DOHH2 (cell line): Measurements from ENCODE around the gene TMEM87B.
"Not testable (repeated sequence)": the region's sequence is repeated elsewhere in the genome, so short reads cannot be mapped to it uniquely, and the experiment has no call there.

Source experiments
- H3F3A ChIP-seq: fragments of 200-600 bp; sonication (generic), shearing (Covaris generic); 2 replicates; pipeline ENCODE4 v1.6.0; 2016; ENCODE audit warnings: antibody characterized with exemption, mild to moderate bottlenecking; ENCODE audit not compliant: control insufficient read depth, insufficient read depth
- H3K27ac ChIP-seq: fragments of 200-600 bp; sonication (generic); 2 replicates; pipeline ENCODE4 v1.5.1; 2014; ENCODE audit warnings: low read depth, mild to moderate bottlenecking, low read length, moderate library complexity
- H3K27me3 ChIP-seq: fragments of 200-600 bp; sonication (generic); 2 replicates; pipeline ENCODE4 v1.6.1; 2014; ENCODE audit warnings: mild to moderate bottlenecking, low read length, mixed read lengths; ENCODE audit not compliant: control insufficient read depth
- H3K36me3 ChIP-seq: fragments of 200-600 bp; sonication (generic); 2 replicates; pipeline ENCODE4 v1.6.1; 2014; ENCODE audit warnings: mild to moderate bottlenecking, low read length, moderate library complexity, mixed read lengths; ENCODE audit not compliant: control insufficient read depth
- H3K4me1 ChIP-seq: fragments of 200-600 bp; sonication (generic); 2 replicates; pipeline ENCODE4 v1.6.1; 2014; ENCODE audit warnings: mild to moderate bottlenecking, low read length, mixed read lengths; ENCODE audit not compliant: control insufficient read depth
- H3K4me2 ChIP-seq: fragments of 200-600 bp; sonication (generic); 2 replicates; pipeline ENCODE4 v1.6.0; 2014; ENCODE audit warnings: mild to moderate bottlenecking, low read length, moderate library complexity
- H3K4me3 ChIP-seq: fragments of 200-600 bp; sonication (generic); 2 replicates; pipeline ENCODE4 v1.5.1; 2014; ENCODE audit warnings: mild to moderate bottlenecking, low read length, mixed read lengths
- H3K79me2 ChIP-seq: fragments of 200-600 bp; sonication (generic); 2 replicates; pipeline ENCODE4 v1.6.1; 2014; ENCODE audit warnings: mild to moderate bottlenecking, low read length, mixed read lengths; ENCODE audit not compliant: control insufficient read depth
- H3K9me2 ChIP-seq: fragments of 200-600 bp; sonication (generic); replicated peaks from 2 replicates; pipeline ENCODE4 v1.6.1; 2014; ENCODE audit warnings: mild to moderate bottlenecking, low read length, mixed read lengths; ENCODE audit not compliant: control insufficient read depth
- H3K9me3 ChIP-seq: fragments of 200-600 bp; sonication (generic); 2 replicates; pipeline ENCODE4 v1.6.1; 2014; ENCODE audit warnings: antibody characterized with exemption, low read length, mixed read lengths; ENCODE audit not compliant: control insufficient read depth, insufficient read depth
- H4K20me1 ChIP-seq: fragments of 200-600 bp; sonication (generic); 2 replicates; pipeline ENCODE4 v1.6.0; 2014; ENCODE audit warnings: low read depth, mild to moderate bottlenecking, antibody characterized with exemption, low read length, moderate library complexity; ENCODE audit not compliant: control insufficient read depth, insufficient read depth
- EZH2phosphoT487 ChIP-seq: fragments of 200-600 bp; sonication (generic); IDR thresholded peaks from 2 replicates; pipeline ENCODE4 v1.6.1; 2017; ENCODE audit warnings: borderline replicate concordance, mild to moderate bottlenecking, antibody characterized with exemption, low read length, moderate library complexity, mixed read lengths
- TF ChIP-seq, protein P1 (sequence below): fragments of 200-600 bp; sonication (generic); IDR thresholded peaks from one replicate; pipeline ENCODE4 v1.5.1; 2014; ENCODE audit warnings: antibody characterized with exemption, mild to moderate bottlenecking, low read depth, low read length; ENCODE audit not compliant: poor library complexity, severe bottlenecking

Gene TMEM87B

GRCh38 chr2:112034924-112035323 is 20.1 kb upstream of the TMEM87B start:
- no peak overlapping the region for H3K4me3 ChIP-seq
- no peak overlapping the region for H3K4me2 ChIP-seq
- H3K27ac ChIP-seq, result no peak overlapping the region
- no peaks in the 10 kb centered on the region for H3K79me2 ChIP-seq
- H3K9me3 ChIP-seq, result peaks cover 3% of the 10 kb centered on the region; the same call in 1 of the 2 replicates
- H3F3A ChIP-seq, result no peaks in the 10 kb centered on the region
- no peaks in the 10 kb centered on the region for H3K9me2 ChIP-seq
- no peak for TF ChIP-seq EZH2phosphoT487
- TF ChIP-seq, protein P1, sequence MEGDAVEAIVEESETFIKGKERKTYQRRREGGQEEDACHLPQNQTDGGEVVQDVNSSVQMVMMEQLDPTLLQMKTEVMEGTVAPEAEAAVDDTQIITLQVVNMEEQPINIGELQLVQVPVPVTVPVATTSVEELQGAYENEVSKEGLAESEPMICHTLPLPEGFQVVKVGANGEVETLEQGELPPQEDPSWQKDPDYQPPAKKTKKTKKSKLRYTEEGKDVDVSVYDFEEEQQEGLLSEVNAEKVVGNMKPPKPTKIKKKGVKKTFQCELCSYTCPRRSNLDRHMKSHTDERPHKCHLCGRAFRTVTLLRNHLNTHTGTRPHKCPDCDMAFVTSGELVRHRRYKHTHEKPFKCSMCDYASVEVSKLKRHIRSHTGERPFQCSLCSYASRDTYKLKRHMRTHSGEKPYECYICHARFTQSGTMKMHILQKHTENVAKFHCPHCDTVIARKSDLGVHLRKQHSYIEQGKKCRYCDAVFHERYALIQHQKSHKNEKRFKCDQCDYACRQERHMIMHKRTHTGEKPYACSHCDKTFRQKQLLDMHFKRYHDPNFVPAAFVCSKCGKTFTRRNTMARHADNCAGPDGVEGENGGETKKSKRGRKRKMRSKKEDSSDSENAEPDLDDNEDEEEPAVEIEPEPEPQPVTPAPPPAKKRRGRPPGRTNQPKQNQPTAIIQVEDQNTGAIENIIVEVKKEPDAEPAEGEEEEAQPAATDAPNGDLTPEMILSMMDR, result no peak
- H3K36me3 ChIP-seq, result no peaks in the 10 kb centered on the region
- no peaks in the 10 kb centered on the region for H4K20me1 ChIP-seq
- H3K27me3 ChIP-seq, result 0 out of 2 replicates have a peak, but pooled peaks cover 5% of the 10 kb centered on the region
- H3K4me1 ChIP-seq, result no peaks in the 10 kb centered on the region

- no peaks in the 10 kb centered on the region for H3K36me3 ChIP-seq
- no peaks in the 10 kb centered on the region for H3F3A ChIP-seq
- H3K4me2 ChIP-seq, result no peak overlapping the region
- no peaks in the 10 kb centered on the region for H3K4me1 ChIP-seq
- no peak overlapping the region for H3K27ac ChIP-seq
- H3K27me3 ChIP-seq, result 0 out of 2 replicates have a peak, but pooled peaks cover 5% of the 10 kb centered on the region
- no peak overlapping the region for H3K4me3 ChIP-seq
- H3K9me3 ChIP-seq, result peaks cover 3% of the 10 kb centered on the region; the same call in 1 of the 2 replicates
- H4K20me1 ChIP-seq, result no peaks in the 10 kb centered on the region
- no peak for TF ChIP-seq EZH2phosphoT487
- TF ChIP-seq, protein P1, result no peak
- H3K79me2 ChIP-seq, result no peaks in the 10 kb centered on the region
- H3K9me2 ChIP-seq, result no peaks in the 10 kb centered on the region
These were observed 19.3 kb upstream of the TMEM87B start for GRCh38 chr2:112035786-112036185.

- not testable (repeated sequence) for H3K9me3 ChIP-seq, H3K79me2 ChIP-seq, H3K4me2 ChIP-seq, H3K9me2 ChIP-seq, H4K20me1 ChIP-seq, H3K4me3 ChIP-seq, H3K27me3 ChIP-seq, H3K4me1 ChIP-seq, H3F3A ChIP-seq, H3K27ac ChIP-seq, H3K36me3 ChIP-seq
These were observed 15.5 kb upstream of the TMEM87B start for GRCh38 chr2:112039556-112039955.

DNA sequence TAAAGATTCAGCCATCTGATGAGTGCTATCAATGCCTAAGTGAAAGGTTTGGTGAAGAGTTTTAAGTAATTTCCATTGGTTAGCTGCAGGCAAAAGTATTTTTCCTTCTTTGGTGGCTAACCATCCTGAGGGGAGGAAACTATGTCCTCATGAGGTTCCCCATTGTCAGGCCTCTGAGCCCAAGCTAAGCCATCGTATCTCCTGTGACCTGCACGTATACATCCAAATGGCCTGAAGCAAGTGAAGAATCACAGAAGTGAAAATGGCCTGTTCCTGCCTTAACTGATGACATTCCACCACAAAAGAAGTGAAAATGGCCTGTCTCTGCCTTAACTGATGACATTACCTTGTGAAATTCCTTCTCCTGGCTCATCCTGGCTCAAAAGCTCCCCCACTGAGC is 15.0 kb upstream of the TMEM87B start:
- H3K4me2 ChIP-seq, H3K27ac ChIP-seq, H3K36me3 ChIP-seq, H3K9me3 ChIP-seq, H3K4me3 ChIP-seq, H3K27me3 ChIP-seq, H4K20me1 ChIP-seq, H3K79me2 ChIP-seq, H3F3A ChIP-seq, H3K4me1 ChIP-seq, H3K9me2 ChIP-seq: not testable (repeated sequence)

GRCh38 chr2:112041460-112041859 is 13.6 kb upstream of the TMEM87B start:
- H3K36me3 ChIP-seq, H3K4me2 ChIP-seq, H3K9me3 ChIP-seq, H4K20me1 ChIP-seq, H3K4me3 ChIP-seq, H3K9me2 ChIP-seq, H3K4me1 ChIP-seq, H3K79me2 ChIP-seq, H3F3A ChIP-seq, H3K27me3 ChIP-seq, H3K27ac ChIP-seq: not testable (repeated sequence)
